ENCODE measurements around the gene IFI35.

DNA sequence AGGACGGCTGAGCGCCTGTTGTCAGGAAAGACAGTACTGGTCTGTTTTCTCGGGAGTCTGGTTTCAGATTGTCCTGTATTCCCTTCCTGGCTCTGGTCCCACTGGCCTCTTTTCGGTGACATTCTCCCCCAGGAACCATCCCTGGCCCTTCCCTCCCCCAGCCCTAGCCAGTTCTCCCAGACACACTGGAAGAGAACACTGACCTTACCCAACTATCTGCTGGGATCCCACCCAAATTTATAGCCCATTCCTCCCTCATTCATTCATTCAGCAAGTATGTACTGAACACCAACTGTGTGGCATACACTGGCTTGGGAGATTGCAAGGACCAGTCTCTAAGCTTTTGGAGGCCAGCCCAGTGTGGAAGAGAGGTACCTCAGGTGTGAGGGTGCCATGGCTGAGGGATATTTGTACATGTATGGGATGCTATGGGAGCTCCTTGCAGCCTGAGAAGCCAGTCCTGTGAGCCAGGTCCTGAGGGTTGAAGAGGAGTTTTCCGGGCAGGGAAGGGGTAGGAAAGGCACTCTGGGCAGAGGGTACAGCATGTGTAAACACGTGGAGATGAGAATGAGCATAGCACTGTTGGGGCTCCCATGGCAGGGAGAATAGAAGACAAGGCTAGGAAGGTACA is 23.7 kb downstream of the IFI35 start:
- TF ChIP-seq POU5F1 (IDR thresholded peaks at IDR 0.05; ENCODE audit: low read depth, low read length): no peak
- TF ChIP-seq POLR2A (IDR thresholded peaks at IDR 0.05; ENCODE audit: control extremely low read depth in 1 of 2, low read depth in 2 of 2, low read length in 2 of 2): no peak

All from H1 (cell line).